H9 (cell line): Measurements from ENCODE around the gene EFCAB11. TPM values are rescaled to one million over a fixed set of nuclear protein-coding genes. Genes with fewer than 3 reads are reported as not detected.

Experiments used
- DNase-seq: peaks from one replicate; pipeline ENCODE4 v3.0.0-alpha.2; 2017
- H2AFZ ChIP-seq: one replicate; pipeline ENCODE4 v1.6.1; 2013; ENCODE audit warnings: mild to moderate bottlenecking, low read length, control low read depth, moderate library complexity
- H2AK5ac ChIP-seq: 2 replicates; pipeline ENCODE4 v1.6.1; 2013; ENCODE audit warnings: low read length, control low read depth, mixed read lengths; ENCODE audit not compliant: insufficient read length
- H2BK120ac ChIP-seq: one replicate; pipeline ENCODE4 v1.6.1; 2013; ENCODE audit warnings: low read depth, mild to moderate bottlenecking, low read length, control low read depth, inconsistent platforms; ENCODE audit not compliant: poor library complexity, severe bottlenecking
- H2BK12ac ChIP-seq: 2 replicates; pipeline ENCODE4 v1.6.1; 2013; ENCODE audit warnings: low read length, control low read depth, mixed read lengths, low read depth; ENCODE audit not compliant: insufficient read length
- H2BK15ac ChIP-seq: 2 replicates; pipeline ENCODE4 v1.6.1; 2013; ENCODE audit warnings: low read depth, low read length, control low read depth
- H2BK20ac ChIP-seq: one replicate; pipeline ENCODE4 v1.6.1; 2013; ENCODE audit warnings: low read depth, mild to moderate bottlenecking, low read length, control low read depth, inconsistent platforms; ENCODE audit not compliant: poor library complexity, severe bottlenecking
- H2BK5ac ChIP-seq: 2 replicates; pipeline ENCODE4 v1.6.1; 2013; ENCODE audit warnings: low read length, control low read depth, mixed read lengths; ENCODE audit not compliant: insufficient read length
- H3K14ac ChIP-seq: 2 replicates; pipeline ENCODE4 v1.6.1; 2013; ENCODE audit warnings: low read length, control low read depth; ENCODE audit not compliant: insufficient read depth
- H3K18ac ChIP-seq: 2 replicates; pipeline ENCODE4 v1.6.1; 2013; ENCODE audit warnings: low read depth, mild to moderate bottlenecking, mixed read lengths, low read length, control low read depth; ENCODE audit not compliant: insufficient read length
- H3K23ac ChIP-seq: 2 replicates; pipeline ENCODE4 v1.6.1; 2013; ENCODE audit warnings: low read length, control low read depth, mixed read lengths, low read depth; ENCODE audit not compliant: insufficient read length
- H3K23me2 ChIP-seq: 2 replicates; pipeline ENCODE4 v1.6.1; 2013; ENCODE audit warnings: low read depth, mild to moderate bottlenecking, mixed read lengths, low read length, control low read depth; ENCODE audit not compliant: insufficient read length, poor library complexity, severe bottlenecking
- H3K27ac ChIP-seq: 2 replicates; pipeline ENCODE4 v1.5.1; 2013; ENCODE audit warnings: low read length, control low read depth, mixed read lengths, low read depth; ENCODE audit not compliant: insufficient read length
- H3K27me3 ChIP-seq: 2 replicates; pipeline ENCODE4 v1.6.1; 2013; ENCODE audit warnings: low read length, control low read depth, inconsistent platforms; ENCODE audit not compliant: insufficient read depth
- H3K4ac ChIP-seq: 2 replicates; pipeline ENCODE4 v1.6.1; 2013; ENCODE audit warnings: low read depth, mild to moderate bottlenecking, control low read depth, inconsistent platforms, low read length, moderate library complexity
- H3K4me1 ChIP-seq: 2 replicates; pipeline ENCODE4 v1.6.1; 2013; ENCODE audit warnings: low read length, control low read depth, inconsistent platforms; ENCODE audit not compliant: insufficient read depth
- H3K4me2 ChIP-seq: 2 replicates; pipeline ENCODE4 v1.6.1; 2013; ENCODE audit warnings: low read length, control low read depth, mixed read lengths; ENCODE audit not compliant: insufficient read length, insufficient read depth
- H3K56ac ChIP-seq: 2 replicates; pipeline ENCODE4 v1.6.1; 2013; ENCODE audit warnings: low read depth, mild to moderate bottlenecking, mixed read lengths, low read length, control low read depth; ENCODE audit not compliant: insufficient read length
- H3K79me1 ChIP-seq: 2 replicates; pipeline ENCODE4 v1.6.1; 2013; ENCODE audit warnings: low read depth, mild to moderate bottlenecking, moderate library complexity, low read length, control low read depth, inconsistent platforms; ENCODE audit not compliant: insufficient read depth, poor library complexity, severe bottlenecking
- H3K79me2 ChIP-seq: 2 replicates; pipeline ENCODE4 v1.6.1; 2013; ENCODE audit warnings: low read length, control low read depth, inconsistent platforms; ENCODE audit not compliant: insufficient read depth
- H3K9ac ChIP-seq: 2 replicates; pipeline ENCODE4 v1.6.1; 2013; ENCODE audit warnings: low read length, control low read depth, mixed read lengths; ENCODE audit not compliant: insufficient read length; ENCODE audit errors: extremely low read depth
- H3K9me3 ChIP-seq: one replicate; pipeline ENCODE4 v1.6.1; 2013; ENCODE audit warnings: low read depth, low read length, inconsistent platforms; ENCODE audit not compliant: control insufficient read depth
- H3T11ph ChIP-seq: one replicate; pipeline ENCODE4 v1.6.1; 2013; ENCODE audit warnings: mild to moderate bottlenecking, low read length, control low read depth, inconsistent platforms
- H4K20me1 ChIP-seq: one replicate; pipeline ENCODE4 v1.6.1; 2013; ENCODE audit not compliant: control insufficient read depth, insufficient read length, insufficient read depth
- H4K5ac ChIP-seq: 2 replicates; pipeline ENCODE4 v1.6.1; 2013; ENCODE audit warnings: low read depth, mild to moderate bottlenecking, mixed read lengths, low read length, control low read depth; ENCODE audit not compliant: insufficient read length
- H4K8ac ChIP-seq: replicated peaks from 2 replicates; pipeline ENCODE4 v1.6.1; 2013; ENCODE audit warnings: low read length, control low read depth, mixed read lengths, low read depth; ENCODE audit not compliant: insufficient read length
- H4K91ac ChIP-seq: 2 replicates; pipeline ENCODE4 v1.6.1; 2013; ENCODE audit warnings: low read depth, mild to moderate bottlenecking, moderate library complexity, mixed read lengths, low read length, control low read depth; ENCODE audit not compliant: insufficient read length
- H3K27ac Mint-ChIP-seq, 3 experiments: 2 replicates in 2 of 3; 3 replicates in 1 of 3; pipeline ENCODE4 v1.8.0; 2020 to 2021; ENCODE audit warnings: mixed read lengths in 3 of 3, mild to moderate bottlenecking in 1 of 3, moderate library complexity in 1 of 3
- H3K27me3 Mint-ChIP-seq: 2 replicates; pipeline ENCODE4 v1.8.0; 2021; ENCODE audit warnings: low read depth, mild to moderate bottlenecking, moderate library complexity, mixed read lengths
- H3K36me3 Mint-ChIP-seq, 3 experiments: 2 replicates in 2 of 3; 3 replicates in 1 of 3; pipeline ENCODE4 v1.8.0; 2020 to 2021; ENCODE audit warnings: low read depth in 3 of 3, mixed read lengths in 3 of 3; ENCODE audit not compliant: insufficient read depth in 1 of 3
- H3K4me1 Mint-ChIP-seq, 2 experiments: 2 replicates each; pipeline ENCODE4 v1.8.0; 2020; ENCODE audit warnings: mixed read lengths in 2 of 2
- H3K4me3 Mint-ChIP-seq, 2 experiments: 2 replicates in 1 of 2; 3 replicates in 1 of 2; pipeline ENCODE4 v1.8.0; 2020 to 2021; ENCODE audit warnings: mild to moderate bottlenecking in 2 of 2, mixed read lengths in 2 of 2, moderate library complexity in 1 of 2
- H3K9me3 Mint-ChIP-seq, 2 experiments: 2 replicates in 1 of 2; 3 replicates in 1 of 2; pipeline ENCODE4 v1.8.0; 2020; ENCODE audit warnings: mild to moderate bottlenecking in 2 of 2, mixed read lengths in 2 of 2, moderate library complexity in 1 of 2
- WGBS: extraction: QIAGEN DNeasy Blood & Tissue Kit; methylation state at CpG from one replicate; pipeline ENCODE4 v1.1.7; 2013; ENCODE audit warnings: missing lambda C conversion rate, low lambda C conversion rate, mixed read lengths; ENCODE audit not compliant: insufficient read length; ENCODE audit errors: extremely low coverage; 5-methylcytosine and 5-hydroxymethylcytosine counted together
- total RNA-seq: library from RNA; stranded (reverse); gene quantifications from 2 replicates; pipeline ENCODE4 v1.2.1, GENCODE V29; 2021
- TF ChIP-seq, protein P1 (sequence below): fragments of 200-600 bp; sonication (generic); conservative IDR thresholded peaks from 3 replicates; pipeline ENCODE4 v1.8.0; 2021; ENCODE audit warnings: antibody characterized with exemption, mild to moderate bottlenecking

Gene EFCAB11
- total RNA-seq, 1 experiment from 2014 or later: 17.4 TPM

DNA sequence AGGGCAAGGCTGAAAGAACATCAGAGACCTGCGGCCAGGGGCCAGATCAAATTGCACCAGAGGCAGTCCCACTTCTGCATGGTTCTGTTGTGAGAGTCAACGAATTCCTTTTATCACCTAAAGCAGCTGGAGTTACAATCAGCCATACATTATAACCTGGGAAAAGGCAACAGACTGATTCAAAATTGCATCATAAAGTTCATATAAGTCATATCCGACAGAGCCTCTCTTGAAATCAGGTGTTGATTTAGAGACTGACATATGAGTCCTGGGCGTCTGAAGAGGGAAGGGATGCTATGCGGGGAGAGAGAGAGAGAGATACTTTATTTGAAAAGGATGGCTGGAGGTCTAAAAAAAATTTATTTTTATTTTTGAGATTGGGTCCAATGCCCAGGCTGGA is 89.4 kb downstream of the EFCAB11 start:
- no peaks in the 10 kb centered on the region for H3K79me1 ChIP-seq
- no peak overlapping the region for H2AK5ac ChIP-seq
- H3K9ac ChIP-seq: no peak overlapping the region
- no peak overlapping the region for H3K4me2 ChIP-seq
- H3K56ac ChIP-seq: no peak overlapping the region
- no peak overlapping the region for H4K91ac ChIP-seq
- H2AFZ ChIP-seq: no peak overlapping the region
- H2BK5ac ChIP-seq: no peak overlapping the region
- no peak overlapping the region for H2BK12ac ChIP-seq
- H2BK15ac ChIP-seq: no peak overlapping the region
- H3K4ac ChIP-seq: no peak overlapping the region
- H3K9me3 ChIP-seq: no peaks in the 10 kb centered on the region
- H3K36me3 Mint-ChIP-seq: peaks cover 2 to 11% (median 5%) of the 10 kb centered on the region in 3 experiments; a peak in 5 of 7 replicates
- H3K14ac ChIP-seq: no peak overlapping the region
- TF ChIP-seq, protein P1, sequence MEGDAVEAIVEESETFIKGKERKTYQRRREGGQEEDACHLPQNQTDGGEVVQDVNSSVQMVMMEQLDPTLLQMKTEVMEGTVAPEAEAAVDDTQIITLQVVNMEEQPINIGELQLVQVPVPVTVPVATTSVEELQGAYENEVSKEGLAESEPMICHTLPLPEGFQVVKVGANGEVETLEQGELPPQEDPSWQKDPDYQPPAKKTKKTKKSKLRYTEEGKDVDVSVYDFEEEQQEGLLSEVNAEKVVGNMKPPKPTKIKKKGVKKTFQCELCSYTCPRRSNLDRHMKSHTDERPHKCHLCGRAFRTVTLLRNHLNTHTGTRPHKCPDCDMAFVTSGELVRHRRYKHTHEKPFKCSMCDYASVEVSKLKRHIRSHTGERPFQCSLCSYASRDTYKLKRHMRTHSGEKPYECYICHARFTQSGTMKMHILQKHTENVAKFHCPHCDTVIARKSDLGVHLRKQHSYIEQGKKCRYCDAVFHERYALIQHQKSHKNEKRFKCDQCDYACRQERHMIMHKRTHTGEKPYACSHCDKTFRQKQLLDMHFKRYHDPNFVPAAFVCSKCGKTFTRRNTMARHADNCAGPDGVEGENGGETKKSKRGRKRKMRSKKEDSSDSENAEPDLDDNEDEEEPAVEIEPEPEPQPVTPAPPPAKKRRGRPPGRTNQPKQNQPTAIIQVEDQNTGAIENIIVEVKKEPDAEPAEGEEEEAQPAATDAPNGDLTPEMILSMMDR: no peak
- peaks cover 4 to 10% of the 10 kb centered on the region in 2 experiments; a peak in 4 of 5 replicates for H3K9me3 Mint-ChIP-seq
- no peak overlapping the region for H3K27ac ChIP-seq
- WGBS: no CpG with 5 or more reads among the region's 5 CpGs
- H4K20me1 ChIP-seq: no peaks in the 10 kb centered on the region
- no peaks in the 10 kb centered on the region; the same call in 1 of the 2 replicates for H3K27me3 Mint-ChIP-seq
- no peak overlapping the region for H2BK20ac ChIP-seq
- H4K5ac ChIP-seq: no peak overlapping the region
- no peak overlapping the region for H3K18ac ChIP-seq
- no peak overlapping the region for H2BK120ac ChIP-seq
- no peaks in the 10 kb centered on the region for H3K4me1 Mint-ChIP-seq
- no peaks in the 10 kb centered on the region for H3K79me2 ChIP-seq
- no peaks in the 10 kb centered on the region for H3K27me3 ChIP-seq
- H3K27ac Mint-ChIP-seq: no peak overlapping the region
- no peak overlapping the region for H4K8ac ChIP-seq
- no peaks in the 10 kb centered on the region for H3K23me2 ChIP-seq
- no peak for DNase-seq
- no peaks in the 10 kb centered on the region for H3K4me1 ChIP-seq
- no peak overlapping the region for H3K4me3 Mint-ChIP-seq
- no peak overlapping the region for H3T11ph ChIP-seq
- H3K23ac ChIP-seq: no peak overlapping the region
